ENCODE results near the gene NOM1.

NOM1 gene

DNA sequence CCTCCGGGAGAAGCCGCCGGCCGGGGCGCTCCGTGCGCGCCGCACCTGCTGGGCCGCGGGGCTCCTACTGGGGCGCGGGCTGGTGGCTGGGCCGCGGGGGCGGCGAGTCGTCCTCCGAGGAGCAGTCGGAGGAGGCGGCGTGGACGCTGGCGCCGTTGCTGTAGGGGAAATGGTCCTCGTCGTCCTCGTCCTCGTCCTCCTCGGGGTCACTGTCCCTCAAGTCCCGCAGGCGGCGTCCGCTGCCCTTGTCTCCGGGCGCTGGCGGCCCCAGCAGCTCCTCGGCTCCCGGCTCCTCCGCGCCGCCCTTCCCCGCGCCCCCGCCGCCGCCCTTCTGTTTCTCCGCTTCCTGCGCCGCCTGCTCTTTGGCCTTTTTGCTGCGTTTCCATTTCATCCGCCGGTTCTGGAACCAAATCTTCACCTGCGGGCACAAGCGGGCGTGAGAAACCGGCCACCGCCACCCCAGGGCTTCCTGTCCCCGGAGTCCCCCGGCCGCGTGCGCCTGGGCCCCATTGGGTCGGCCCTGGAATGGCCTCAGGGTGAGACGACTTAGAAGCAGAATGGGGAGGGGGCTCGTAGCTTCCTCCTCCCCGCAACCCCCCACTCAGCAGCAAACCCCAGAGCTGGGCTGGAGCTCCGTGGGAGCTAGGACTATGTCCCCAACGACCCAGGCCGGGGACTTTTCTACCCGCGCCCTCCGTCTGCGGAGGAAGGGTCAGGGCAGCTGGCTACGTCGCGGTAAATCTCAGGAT, 56.1 kb downstream of the NOM1 start:
- no peak for DNase-seq (ENCODE audit: low read depth in 2 of 2)

DNA sequence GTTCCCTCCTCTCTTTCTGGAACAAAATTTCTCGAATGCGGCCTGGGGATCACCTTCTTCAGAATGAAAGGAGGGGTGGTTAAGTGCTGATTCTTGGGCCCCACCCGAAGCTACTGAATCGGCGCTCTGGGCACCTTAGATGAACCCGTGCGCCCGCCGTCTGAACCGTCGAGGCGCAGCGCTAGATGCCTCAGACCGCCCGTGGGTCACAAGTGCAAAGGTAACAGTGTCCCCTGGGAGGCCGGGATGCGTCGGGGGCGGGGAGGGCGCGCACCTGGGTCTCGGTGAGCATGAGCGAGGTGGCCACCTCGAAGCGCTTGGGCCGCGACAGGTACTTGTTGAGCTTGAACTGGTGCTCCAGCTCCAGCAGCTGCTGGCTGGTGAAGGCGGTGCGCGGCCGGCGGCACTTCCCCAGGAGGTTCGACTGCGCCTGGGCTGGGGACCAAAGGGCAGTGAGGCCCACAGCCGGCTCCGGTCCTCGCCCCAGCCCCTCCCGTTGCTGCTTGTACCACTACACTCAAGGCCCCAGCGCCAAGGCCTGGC, 56.8 kb downstream of the NOM1 start:
- no peak for DNase-seq (ENCODE audit: low read depth in 2 of 2)

DNA sequence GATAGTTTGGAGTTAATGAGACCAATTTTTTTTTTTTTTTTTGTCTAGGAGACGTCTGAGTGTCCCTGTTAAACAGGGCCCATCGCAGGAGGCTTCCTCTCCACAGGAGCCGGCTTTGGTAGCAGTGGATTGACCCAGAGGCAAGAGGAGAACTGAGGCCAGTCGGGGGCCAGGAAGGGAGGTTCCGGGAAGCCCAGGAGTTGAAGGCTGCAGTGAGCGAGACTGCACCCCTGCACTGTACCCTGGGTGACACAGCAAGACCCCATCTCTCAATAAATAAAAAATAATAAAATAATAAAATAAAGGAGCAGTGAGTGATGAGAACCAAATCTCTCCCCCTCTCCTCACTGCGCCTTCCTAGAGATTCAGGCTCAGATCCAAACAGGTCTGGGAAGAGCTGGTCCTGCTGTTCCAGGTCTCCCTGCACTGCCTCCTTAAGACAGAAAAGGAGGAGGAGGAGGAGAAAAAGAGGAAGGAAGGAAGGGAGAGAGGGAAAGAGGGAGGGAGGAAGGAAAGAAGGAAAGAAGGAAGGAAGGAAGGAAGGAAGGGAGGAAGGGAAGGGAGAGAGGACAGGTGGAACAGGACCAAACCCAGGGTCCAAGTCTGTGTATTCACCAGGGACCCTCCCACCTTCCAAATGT, 57.4 kb downstream of the NOM1 start:
- DNase-seq (ENCODE audit: low read depth in 2 of 2): no peak

DNA sequence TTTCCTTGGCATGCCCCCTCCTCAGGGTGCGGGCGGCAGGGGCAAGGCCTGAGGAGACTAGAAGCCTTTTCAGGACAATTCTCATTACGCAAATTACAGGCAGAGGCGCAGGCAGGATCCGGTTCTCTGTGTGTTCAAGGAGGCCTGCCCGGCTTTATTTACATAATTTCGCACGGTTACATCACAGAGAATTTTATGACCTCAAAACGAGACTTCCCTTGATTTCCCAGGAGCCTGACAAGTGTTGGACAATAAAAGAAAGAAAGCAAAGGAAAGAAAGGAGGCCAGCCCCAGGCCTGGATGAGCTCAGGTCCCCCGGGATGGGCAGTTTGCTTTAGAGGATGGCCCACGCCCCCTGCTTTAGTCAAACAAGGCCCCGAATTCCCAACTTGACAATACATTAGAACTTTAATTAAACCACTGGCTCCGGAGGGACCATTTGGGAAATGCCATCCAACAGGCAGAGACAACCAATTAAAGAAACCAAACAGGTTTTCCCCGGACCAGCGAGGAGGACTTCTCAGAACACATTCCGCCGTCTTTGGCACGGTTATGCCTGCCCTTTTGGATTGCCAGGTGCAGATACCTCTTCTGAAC, 58.1 kb downstream of the NOM1 start:
- DNase-seq (ENCODE audit: low read depth in 2 of 2): no peak

DNA sequence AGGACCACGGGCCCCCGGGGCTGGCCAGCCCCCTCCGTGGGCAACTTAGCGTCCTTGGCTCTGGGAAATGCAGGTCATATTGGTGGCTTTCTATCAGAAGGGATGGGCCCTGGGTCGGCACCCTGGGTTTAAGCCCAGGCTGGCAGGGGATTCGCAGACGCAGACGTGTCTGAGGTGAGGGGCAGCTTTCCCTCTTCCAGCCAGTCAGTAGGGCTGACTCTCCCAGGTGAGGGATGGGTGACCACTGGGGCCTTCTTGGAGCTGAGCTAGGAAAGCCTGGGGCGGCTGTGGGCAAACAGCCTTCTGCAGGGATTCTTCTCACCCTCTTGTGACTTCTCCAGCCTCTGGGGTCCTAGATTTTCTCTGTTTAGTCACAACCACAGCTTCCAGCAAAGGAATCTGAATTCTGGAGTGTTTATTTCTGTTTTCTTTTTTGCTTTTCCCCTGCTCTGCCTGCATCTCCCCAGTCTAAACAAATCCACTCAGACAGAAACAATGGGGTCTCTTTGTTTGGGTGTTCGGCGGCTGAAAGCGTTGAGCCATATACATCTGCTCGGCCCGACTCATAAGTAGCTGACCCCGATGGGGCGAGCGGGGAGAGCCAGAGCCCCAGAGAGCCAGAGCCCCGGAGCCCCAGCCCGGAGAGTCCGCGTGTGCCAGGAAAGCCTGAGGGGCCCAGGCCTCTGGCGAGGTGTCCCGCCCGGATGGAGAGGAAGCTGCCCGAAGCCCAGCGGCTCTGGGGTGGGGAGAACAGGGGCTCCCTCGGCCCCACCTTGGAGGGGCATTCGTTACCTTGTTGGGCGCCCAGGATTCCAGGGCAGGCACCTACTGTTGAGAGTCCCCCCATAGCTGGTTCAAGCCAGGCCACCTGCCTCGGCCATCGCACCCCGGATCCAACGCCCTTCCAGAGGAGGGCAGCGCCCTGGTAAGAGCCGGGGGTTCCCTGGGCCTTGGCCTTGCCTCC, 59.0 kb downstream of the NOM1 start:
- DNase-seq (ENCODE audit: low read depth in 2 of 2): no peak

DNA sequence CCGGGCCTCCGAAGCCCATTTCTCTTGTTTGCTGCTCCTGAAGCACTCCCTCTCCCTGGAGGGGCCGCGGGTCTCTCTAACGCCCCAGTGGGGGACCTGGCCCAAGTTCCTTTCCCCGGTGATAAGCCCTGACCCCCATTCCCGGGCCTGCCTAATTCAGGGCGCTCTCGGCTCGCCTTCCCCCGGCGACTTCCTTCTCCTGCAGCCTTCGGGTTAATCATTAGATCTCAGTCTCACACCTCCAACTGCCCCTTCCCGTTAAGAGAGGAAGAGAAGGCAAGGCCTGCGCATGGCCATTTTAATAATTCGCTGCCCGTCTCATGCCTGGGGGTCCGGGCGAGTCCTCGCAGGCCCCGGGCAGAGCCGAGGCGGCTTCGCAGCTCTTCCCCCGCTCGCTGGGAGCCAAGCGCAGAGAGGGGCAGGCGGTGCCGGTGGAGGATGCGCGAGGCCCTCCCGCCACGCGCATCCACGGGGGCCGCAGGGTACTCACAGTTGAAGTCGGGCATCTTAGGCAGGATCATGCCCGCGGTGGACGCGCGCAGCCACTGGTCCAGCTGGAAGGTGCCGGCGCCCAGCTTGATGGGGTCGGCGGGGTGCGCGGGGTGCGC, 59.8 kb downstream of the NOM1 start:
- DNase-seq (ENCODE audit: low read depth in 2 of 2): no peak

DNA sequence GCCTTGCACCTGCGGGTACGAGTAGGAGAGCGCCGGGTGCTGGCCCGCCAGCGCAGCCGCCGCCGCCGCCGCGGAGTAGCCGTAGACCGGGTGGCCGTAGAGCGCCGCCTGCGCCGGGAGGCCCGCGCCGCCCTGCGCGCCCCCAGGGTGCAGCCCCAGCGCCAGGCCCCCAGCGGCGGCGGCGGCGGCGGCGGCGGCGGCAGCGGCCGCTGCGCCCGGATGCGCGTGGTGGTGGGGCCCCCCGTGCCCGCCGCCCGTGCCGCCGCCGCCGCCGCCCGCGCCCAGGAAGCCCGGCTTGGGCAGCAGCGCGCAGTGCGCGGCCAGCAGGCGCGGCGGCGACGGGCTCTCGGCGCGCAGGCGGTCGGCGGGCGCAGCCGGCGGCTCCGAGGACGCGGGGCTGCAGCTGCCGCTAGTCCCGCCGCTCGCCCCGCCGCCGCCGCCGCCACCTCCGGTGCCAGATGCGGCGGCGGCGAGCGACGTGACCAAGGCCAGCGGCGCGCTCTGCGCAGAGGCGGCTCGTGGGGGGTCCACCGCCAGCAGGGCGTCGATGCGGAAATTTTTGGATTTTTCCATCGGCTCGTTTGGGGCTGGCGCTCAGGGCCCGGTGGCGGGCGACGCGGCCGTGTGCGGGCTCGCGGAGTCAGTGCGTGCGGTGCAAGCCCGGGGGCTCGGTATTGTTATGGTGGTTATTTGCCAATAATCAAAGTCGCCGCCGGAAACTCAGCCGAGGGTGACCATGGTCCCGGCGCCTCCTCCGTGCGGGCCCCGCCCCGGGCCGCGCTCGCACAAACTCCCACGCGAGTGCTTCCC, 60.5 kb downstream of the NOM1 start:
- no peak for DNase-seq (ENCODE audit: low read depth in 2 of 2)

DNA sequence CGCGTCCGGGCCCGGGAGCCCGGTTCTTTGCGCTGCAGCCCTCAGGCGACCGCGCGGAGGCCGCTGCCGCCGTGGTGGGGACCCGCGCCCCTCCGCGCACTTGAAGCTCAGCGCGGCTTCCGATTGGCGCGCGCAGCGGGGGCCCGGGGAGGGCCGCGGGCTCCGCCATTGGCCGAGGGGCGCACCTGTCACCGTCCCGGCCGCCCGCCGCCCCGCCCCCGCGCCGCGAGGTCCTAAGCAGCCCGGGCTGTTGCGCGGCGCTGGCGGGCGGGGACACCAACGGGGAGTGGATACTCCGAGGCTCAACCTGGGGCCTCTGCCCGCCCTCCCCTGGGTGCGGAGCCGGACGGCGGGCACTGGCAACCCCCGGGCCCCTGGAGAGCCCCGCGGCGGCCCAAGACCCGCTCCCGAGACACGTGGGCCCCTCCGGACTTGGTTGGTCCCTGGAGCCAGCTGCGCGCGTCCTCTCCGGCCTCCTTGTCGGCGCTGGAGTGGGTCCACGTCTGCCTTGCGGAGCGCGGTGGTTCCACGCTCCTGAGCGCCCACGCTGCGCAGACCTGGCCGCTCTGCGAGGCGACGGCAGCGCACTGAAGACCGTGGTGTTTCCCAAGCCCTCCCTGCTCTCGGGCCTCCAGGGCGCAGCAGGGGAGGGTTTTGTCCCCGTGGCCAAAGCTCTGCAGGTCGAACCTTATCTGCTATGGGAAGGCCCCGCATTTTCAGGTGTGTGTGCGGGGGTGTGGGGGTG, 61.2 kb downstream of the NOM1 start, which contains the start of gene MNX1:
Gene MNX1 (minus strand): TSS at position 76 of the 745 bp plus-strand sequence. CDS start 313 bp downstream, outside the sequence.
- no peak for DNase-seq (ENCODE audit: low read depth in 2 of 2)

DNA sequence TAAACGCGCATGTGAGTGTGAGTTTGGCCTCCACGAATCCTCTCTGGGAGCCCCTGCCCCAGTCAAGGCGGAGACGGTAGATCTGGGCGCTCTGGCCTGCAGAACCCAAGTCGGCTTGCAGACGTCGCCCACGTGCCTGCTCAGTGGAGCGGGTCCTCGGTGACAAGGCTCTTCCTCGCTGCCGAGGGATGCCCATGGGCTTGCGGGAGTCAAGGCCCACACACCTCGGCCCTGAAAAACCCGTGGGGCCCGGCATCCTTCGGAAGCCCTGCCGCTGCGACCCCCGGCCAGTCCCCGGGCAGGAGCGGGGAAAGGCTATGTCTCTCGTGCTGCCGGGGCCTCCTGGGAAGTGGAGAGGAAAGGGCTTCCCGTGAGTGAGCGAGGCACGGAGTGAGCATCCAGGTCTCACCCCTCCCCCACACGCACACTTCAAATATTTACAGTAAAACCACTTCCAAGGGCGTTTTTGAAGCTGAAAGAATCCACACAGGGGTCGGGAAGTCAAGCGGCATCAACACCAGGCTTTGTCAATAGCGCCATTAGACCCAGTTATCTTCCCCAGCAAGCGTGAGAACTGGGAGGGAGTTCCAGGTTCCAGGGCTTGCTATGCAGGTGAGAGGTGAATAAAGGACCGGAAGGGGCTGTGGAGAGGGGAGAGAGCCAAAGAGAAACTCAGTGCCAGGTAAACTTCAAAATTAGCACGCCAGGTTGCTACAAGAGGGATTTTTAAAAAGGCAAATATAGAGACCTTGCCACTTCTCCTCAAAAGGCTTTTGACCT, 62.0 kb downstream of the NOM1 start:
- no peak for DNase-seq (ENCODE audit: low read depth in 2 of 2)

DNA sequence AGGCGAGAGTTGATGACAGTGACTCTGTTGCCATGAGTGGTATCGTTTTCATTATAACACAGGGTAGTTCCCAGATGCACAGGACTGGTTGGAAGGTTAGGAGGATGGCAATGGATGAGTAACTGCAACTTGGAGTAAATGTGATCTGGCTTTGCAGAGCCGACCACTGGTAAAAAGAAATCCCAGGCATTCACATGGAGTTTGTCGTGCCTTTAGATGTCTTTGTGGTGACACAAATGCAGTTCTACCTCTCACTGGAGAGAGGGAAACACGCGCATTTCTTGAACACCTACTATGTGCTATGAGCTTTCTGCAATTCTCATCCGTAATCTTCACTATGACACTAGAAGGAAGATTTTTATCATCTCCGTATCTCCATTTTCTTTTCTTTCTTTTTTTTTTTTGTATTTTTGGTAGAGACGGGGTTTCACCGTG, 62.6 kb downstream of the NOM1 start:
- DNase-seq (ENCODE audit: low read depth in 2 of 2): no peak

DNA sequence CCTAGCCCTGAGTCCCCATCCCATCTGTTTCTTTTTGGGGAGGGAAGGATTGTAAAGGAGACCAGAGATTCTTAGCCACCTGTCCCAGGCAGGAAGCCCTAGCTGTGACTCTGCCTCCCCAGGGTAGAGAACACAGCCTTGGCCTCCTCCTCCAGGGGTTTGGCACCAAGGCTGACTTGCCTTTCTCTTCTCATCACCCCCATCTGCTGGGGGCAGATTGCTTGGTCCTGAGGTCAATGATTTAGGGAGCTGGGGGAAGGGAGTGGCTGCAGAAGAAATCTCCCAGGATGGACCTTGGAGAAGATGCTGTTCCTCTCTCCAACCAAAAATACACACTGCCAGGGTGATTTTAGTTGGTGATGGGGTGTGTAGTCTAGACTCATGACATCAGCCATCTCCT, 63.6 kb downstream of the NOM1 start:
- DNase-seq (ENCODE audit: low read depth in 2 of 2): no peak

DNA sequence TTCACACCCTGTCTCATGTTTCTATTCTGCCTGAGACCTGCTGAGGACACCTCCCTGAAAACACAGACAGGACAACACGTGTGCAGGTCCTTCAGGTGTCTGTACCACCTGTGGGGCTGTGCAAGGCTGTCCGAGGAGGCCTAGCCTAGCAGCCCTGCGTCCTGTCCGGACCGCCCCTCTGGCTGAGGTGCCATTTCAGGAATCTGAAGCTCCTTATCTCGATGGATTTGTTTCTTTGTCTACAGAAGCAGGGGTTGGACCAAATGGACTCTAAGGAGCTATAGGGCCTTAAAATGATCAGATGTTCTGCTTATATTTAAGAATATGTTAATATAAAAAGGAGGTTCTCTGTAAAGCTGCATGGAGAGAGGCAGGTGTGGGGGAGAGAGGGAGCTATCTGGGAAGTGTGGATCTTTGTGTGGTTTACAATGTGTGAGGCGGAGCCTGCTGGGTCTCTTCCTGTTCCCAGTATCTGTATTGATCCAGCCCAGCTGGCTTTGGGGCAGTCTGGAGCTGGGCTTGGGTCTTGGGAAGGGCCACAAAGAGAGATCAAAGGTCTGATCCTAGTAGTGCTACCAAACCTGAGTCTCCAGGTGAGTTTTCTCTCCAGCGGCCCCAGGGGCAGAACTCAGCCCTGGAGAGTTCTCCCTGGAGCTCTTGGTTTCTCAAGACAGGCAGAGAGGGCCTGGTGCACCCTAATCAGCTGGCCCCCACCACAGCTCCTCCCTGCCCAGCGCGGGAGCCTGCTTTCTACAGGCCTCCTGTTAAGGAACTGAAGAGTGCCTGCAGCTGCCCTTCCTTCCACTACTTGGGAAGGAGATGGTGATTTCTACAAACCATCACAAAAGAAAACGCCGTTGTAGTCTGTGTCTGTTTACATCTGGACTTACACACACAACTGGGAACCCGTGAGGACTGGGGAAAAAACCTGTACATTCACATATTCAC, 64.4 kb downstream of the NOM1 start:
- DNase-seq (ENCODE audit: low read depth in 2 of 2): no peak

DNA sequence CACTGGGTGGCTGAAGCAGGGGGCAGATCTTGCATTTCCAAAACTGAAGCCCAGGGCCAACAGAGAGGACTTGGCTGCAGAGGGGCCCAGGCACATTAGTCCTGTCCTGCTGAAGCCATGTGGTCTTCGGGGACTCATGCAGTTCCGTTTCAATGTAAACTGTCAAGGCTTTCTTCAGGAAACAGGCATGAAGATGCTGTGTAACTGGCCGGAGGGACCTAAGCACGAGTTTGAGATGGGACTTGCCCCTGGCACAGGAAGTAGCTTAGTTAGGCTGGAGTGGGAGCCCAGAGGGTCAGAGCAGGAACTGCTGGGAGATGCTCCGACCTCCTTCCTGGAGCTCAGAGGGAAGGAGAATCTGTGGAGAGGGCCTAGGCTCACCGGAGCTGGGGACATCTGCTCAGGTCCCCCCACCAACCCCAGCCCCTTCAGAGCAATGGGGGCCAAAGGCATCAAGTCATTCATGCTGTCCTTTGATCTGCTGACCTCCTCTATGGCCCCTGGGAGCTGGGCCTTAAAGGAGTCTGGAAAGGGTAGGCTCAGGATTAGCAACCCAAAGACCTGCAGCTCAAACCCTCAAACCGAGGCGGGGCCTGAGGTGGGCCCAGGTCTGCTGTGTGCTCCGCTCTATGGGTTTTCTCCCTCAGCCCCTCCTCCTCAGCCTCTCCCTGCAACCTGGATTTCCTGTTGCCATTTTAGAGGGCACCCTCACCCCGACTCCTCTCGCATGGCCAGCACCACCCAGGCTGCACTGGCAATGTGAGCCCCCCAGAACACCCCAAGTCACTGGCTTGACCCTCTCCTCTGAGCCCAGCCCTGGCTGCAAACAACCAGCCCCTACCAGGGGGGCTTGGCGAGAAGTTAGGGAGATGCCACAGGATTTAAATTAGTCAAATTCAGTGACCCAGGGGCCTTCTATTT, 65.4 kb downstream of the NOM1 start:
- no peak for DNase-seq (ENCODE audit: low read depth in 2 of 2)

DNA sequence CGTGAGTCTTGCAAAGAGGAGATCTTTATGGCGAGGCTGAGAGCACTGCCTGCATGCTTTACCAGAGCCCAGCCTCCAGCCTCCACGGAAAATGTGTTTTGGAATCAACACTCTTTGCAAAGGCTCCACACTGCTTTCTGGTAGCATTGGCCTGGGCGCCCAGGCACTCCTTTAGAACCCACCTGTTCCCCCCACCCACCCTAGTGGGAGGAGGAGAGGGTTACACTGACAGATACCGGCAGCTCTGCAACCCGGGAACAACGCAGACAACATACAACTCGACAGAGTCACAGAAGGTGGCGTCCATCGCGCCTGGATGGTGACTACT, 66.5 kb downstream of the NOM1 start:
- no peak for DNase-seq (ENCODE audit: low read depth in 2 of 2)

DNA sequence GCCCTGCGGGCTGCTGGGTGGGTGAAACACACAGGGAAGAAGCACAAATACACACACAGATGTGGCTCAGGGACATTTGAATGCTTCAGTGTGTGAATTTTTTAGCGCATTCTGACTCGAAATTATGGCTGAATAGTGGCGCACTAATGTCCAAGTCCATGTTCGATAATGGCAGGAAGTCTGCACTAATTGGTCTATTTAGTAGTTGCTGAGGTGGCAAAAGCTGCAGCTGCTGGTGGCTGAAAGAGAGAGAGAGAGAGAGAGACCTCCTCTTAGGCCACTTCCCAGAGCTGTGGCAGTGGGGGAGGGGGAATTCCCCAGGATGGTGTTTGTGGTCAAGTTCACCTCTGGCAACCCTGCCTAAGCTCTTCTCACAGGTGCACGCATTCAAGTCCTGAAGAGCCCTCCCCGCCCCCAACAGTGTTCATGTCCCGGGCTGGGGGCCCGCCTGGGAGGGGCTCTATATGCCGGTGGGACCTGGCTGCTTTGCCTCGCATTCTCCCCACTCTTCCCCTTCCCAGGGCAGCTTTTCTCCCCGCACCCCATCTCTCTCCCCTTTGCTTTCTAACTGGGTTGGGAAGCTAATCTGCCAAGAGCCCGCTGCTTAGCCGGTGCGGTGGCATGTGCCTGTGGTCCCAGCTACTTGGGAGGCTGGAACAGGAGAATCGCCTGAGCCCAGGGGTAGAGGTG, 67.0 kb downstream of the NOM1 start:
- DNase-seq (ENCODE audit: low read depth in 2 of 2): no peak

DNA sequence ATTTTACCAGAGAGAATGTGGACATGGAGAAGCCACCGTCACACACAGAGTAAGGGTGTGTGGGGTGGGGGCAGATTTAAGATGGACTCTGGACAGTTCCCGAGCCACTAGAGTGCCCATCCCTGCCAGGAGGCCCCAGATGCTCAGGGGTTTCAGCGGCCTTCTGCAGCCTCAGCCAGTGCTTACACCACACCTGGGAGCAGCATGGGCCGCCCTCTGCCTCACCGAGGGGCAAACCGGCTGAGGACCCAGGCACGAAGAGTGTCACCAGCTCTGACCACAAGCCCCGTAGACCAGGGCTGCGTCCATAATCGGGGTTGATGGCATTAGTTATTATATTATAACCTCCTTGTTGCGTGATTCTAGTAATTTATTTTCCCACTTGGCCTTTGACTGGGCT, 67.6 kb downstream of the NOM1 start:
- no peak for DNase-seq (ENCODE audit: low read depth in 2 of 2)
